Activated naive CD4-positive, alpha-beta T cell treated with anti-CD3 and anti-CD28 coated beads, Interleukin-2, amount 10 ng/mL, durations not matched to agents 7 days and 5 days (primary cell): ENCODE results near the gene RPL36AL.

Experiments
- CTCF ChIA-PET: fragments of 350-600 bp; sonication (Branson Sonifier 250); formaldehyde crosslinking; loops from one replicate; lab custom pipeline; 2021; ENCODE audit warnings: antibody characterized with exemption; lab: Charles Lee
- DNase-seq: peaks from one replicate; pipeline ENCODE4 v3.0.0-alpha.2; 2020
- H3K27ac Mint-ChIP-seq: one replicate; pipeline ENCODE4 v1.8.0; 2021; ENCODE audit warnings: mild to moderate bottlenecking, moderate library complexity, mixed read lengths
- H3K27me3 Mint-ChIP-seq: one replicate; pipeline ENCODE4 v1.8.0; 2021; ENCODE audit warnings: mild to moderate bottlenecking, mixed read lengths
- H3K36me3 Mint-ChIP-seq: one replicate; pipeline ENCODE4 v1.8.0; 2021; ENCODE audit warnings: mixed read lengths
- H3K4me1 Mint-ChIP-seq: one replicate; pipeline ENCODE4 v1.8.0; 2021; ENCODE audit warnings: mixed read lengths
- H3K4me3 Mint-ChIP-seq: one replicate; pipeline ENCODE4 v1.8.0; 2021; ENCODE audit warnings: mild to moderate bottlenecking, moderate library complexity, mixed read lengths
- H3K9me3 Mint-ChIP-seq: one replicate; pipeline ENCODE4 v1.8.0; 2021; ENCODE audit warnings: mixed read lengths

RPL36AL gene

DNA sequence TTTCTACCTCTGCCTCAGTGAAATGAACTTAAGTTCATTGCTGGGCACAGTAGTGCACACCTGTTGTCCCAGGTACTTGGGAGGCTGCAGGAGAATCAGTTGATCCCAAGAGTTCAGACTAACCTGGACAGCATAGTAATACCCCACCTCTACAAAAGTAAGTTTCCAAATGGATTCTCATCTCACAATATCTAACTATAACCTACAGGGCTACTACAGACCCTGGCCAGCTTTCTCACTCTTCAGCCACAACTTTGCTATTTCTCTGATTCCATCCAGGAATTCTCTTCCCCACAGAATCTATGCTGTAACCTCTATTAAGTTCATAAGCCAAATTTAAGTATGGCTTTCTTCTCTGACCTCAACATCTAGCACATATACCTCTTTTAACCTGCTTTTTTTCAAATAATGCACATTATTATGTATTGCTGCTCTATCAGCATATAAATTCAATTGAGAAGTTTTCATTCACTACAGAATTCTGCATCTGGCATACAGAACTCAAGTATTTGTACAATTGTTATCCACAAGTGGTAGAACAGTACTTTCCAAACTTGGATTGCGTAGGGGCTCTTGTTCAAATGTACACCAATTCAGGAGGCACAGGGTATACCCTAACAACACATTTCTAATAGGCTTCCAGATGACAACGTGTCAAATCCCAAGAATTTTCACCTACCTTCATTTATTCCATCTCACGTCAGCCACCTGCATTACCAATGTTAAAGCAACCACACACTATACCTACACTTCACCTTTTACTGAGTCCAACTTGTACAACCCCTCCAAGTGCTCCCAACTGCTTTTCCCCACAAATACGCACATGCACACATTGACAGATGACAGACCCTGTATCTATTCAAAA, 38.1 kb downstream of the RPL36AL start:
- peak overlapping the region; percentile 33 for H3K4me3 Mint-ChIP-seq
- no peak for DNase-seq
- peaks cover 68% of the 10 kb centered on the region for H3K36me3 Mint-ChIP-seq
- CTCF ChIA-PET, result no interaction called here
- no peaks in the 10 kb centered on the region for H3K9me3 Mint-ChIP-seq
- peak overlapping the region; percentile 24 for H3K27ac Mint-ChIP-seq
- peaks cover 60% of the 10 kb centered on the region for H3K4me1 Mint-ChIP-seq
- H3K27me3 Mint-ChIP-seq, result peaks cover 4% of the 10 kb centered on the region

DNA sequence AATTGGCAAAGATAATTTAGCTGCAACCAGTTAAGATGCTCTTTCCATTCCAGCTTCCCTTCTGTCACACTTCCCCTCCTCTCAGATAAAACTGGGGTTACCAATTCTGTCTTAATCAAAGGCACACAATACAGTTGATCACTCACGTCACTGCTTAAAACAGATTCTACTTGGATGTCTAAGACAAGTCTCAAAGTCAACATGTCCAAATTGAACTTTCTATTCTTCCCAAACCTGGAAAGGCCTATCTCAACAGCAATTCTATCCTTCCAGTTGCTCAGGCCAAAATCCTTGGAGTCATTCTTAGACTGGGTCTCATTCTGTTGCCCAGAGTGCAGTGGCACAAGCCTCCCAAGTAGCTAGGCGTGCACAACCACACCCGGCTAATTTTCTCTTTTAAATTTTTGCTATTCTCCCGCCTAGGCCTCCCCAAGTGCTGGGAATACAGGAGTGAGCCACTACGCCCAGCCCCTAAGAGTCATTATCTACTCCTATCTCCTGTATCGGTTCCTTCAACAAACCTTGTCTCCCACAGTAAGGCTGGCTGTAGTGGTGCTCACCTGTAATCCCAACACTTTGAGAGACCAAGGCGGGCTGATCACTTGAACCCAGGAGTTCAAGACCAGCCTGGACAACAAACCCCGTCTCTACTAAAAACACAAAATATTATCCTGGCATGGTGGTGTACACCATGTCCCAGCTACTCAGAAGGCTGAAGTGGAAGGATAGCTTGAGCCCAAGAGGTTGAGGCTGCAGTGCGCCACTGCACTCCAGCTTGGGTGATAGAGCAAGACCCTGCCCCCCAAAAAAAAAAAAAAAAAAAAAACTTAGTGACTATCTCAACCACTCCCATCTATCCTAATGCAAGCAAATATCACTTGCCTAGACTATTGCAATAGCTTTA, 39.0 kb downstream of the RPL36AL start:
- CTCF ChIA-PET, result no interaction called here
- Mint-ChIP-seq H3K27me3 (peaks cover 3% of the 10 kb centered on the region), H3K4me3 (no peak overlapping the region), H3K27ac (peak overlapping the region; percentile 13), H3K9me3 (no peaks in the 10 kb centered on the region), H3K4me1 (peaks cover 54% of the 10 kb centered on the region), H3K36me3 (peaks cover 75% of the 10 kb centered on the region)
- no peak for DNase-seq

DNA sequence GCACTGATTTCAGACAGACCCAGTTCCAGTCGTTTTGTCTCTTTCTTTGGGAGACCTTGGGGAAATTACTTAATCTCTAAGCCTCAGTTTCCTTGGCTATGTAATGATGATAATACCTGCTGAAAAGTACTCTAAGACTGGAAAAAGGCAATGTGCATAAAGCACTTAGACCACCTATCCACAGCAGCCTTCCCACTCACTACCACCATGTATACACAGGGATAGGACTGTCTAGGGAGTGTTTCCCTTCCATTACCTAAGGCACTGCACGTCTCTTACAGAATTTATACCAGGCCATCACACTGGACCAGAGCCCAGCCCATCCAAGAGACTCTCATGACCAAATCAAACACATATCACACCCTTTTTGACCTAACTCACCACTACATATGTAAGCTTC, 40.6 kb downstream of the RPL36AL start:
- Mint-ChIP-seq H3K27me3 (no peaks in the 10 kb centered on the region), H3K27ac (no peak overlapping the region), H3K9me3 (no peaks in the 10 kb centered on the region), H3K36me3 (peaks cover 72% of the 10 kb centered on the region), H3K4me1 (peaks cover 53% of the 10 kb centered on the region), H3K4me3 (no peak overlapping the region)
- no peak for DNase-seq
- CTCF ChIA-PET, result no interaction called here

DNA sequence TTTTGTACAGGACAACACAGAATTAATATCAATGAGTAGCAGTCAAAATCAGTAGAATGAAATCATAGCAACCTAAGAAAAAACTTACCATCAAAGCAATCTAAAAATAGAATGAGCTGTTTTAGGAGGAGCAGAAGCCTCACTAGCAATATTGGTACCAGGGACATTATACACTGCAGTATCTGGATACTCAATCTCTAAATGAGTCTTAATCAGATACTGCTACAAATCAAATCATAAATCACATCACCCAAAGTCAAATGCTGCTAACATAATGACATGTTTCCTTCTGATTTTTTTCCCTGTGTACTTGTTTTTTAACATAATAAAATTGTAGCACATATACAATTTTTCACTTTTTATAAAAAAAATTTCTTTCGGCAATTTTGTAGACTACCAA, 42.3 kb downstream of the RPL36AL start:
- no peak overlapping the region for H3K4me3 Mint-ChIP-seq
- CTCF ChIA-PET, result no interaction called here
- peaks cover 37% of the 10 kb centered on the region for H3K4me1 Mint-ChIP-seq
- DNase-seq, result no peak
- H3K9me3 Mint-ChIP-seq, result no peaks in the 10 kb centered on the region
- no peak overlapping the region for H3K27ac Mint-ChIP-seq
- H3K27me3 Mint-ChIP-seq, result no peaks in the 10 kb centered on the region
- H3K36me3 Mint-ChIP-seq, result peaks cover 67% of the 10 kb centered on the region

DNA sequence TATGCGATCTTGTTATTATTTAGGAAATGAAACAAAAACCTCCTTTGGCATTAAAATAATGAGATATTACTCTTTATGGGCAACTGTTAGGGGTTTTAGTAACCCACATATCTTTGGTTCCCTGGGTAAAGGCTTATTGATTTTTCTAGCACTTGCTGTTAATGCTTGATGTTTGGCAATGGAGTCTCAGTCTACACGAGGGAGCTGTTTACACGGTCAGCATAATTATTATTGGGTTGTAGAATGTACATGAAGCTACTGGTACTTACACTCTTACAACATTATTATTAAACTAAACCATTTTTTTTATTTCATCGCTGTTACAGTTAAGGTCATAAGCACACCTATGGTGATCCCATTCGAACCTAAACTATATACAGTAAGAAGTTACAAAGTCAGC, 46.4 kb downstream of the RPL36AL start:
- no peaks in the 10 kb centered on the region for H3K27me3 Mint-ChIP-seq
- H3K9me3 Mint-ChIP-seq, result peaks cover 8% of the 10 kb centered on the region
- DNase-seq, result no peak
- H3K4me3 Mint-ChIP-seq, result no peak overlapping the region
- H3K36me3 Mint-ChIP-seq, result peaks cover 57% of the 10 kb centered on the region
- no peak overlapping the region for H3K27ac Mint-ChIP-seq
- CTCF ChIA-PET, result interaction anchor here (1.0 kb wide), 1 partner anchor 11 kb away, joined by 3 read pairs; no protein-coding TSS in a partner anchor
- H3K4me1 Mint-ChIP-seq, result peaks cover 4% of the 10 kb centered on the region

DNA sequence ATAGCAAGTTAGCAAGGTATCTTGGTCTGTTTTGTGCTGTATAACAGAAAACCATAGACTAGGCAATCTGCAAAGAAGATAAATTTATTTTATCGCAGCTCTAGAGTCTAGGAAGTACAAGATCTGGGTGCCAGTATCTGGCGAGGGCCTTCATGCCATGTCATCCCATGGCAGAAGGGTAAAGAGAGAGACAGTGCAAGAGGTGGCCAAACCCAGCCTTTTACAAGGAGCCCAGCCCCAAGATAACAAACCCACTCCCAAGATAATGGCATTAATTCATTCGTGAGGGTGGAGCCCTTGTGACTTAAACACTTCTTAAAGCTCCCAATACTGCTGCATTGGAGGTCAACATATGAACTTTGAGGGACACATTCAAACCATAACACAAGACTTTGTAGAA, 51.1 kb downstream of the RPL36AL start:
- Mint-ChIP-seq H3K27ac (no peak overlapping the region), H3K4me1 (no peaks in the 10 kb centered on the region), H3K36me3 (peaks cover 31% of the 10 kb centered on the region), H3K27me3 (no peaks in the 10 kb centered on the region), H3K4me3 (no peak overlapping the region), H3K9me3 (peaks cover 8% of the 10 kb centered on the region)
- CTCF ChIA-PET, result no interaction called here
- no peak for DNase-seq
